AG04449 (cell line): Measurements from ENCODE around the gene PTPRG.
"Not testable (repeated sequence)": the region's sequence is repeated elsewhere in the genome, so short reads cannot be mapped to it uniquely, and the experiment has no call there.

Experiments used
- CTCF ChIA-PET: fragments of 350-600 bp; formaldehyde crosslinking; extraction: SDS; loops from one replicate; lab custom pipeline; 2021; ENCODE audit warnings: antibody characterized with exemption; lab: Yijun Ruan, JAX
- POLR2A ChIA-PET: fragments of 400-600, 350-600 bp; formaldehyde crosslinking; extraction: SDS; loops from one replicate; lab custom pipeline; 2020; ENCODE audit warnings: antibody characterized with exemption, inconsistent platforms; lab: Yijun Ruan, JAX
- DNase-seq: peaks from one replicate; pipeline ENCODE4 v3.0.0-alpha.2; 2010; ENCODE audit warnings: low read depth, low spot score
- H3K4me3 ChIP-seq: 2 replicates; pipeline ENCODE4 v1.5.1; 2011; ENCODE audit warnings: low read depth, mild to moderate bottlenecking, control low read depth, low read length
- CTCF ChIP-seq: IDR thresholded peaks from one replicate; pipeline ENCODE4 v1.5.1; 2011; ENCODE audit warnings: mild to moderate bottlenecking, moderate library complexity, low read length, control low read depth, inconsistent platforms; ENCODE audit not compliant: insufficient read depth; ENCODE audit errors: missing control alignments

Gene PTPRG

GRCh38 chr3:61812085-61812484 lies 250.7 kb downstream of the PTPRG start:
- TF ChIP-seq CTCF, result no peak
- H3K4me3 ChIP-seq, result no peak overlapping the region
- CTCF ChIA-PET, result no interaction called here
- POLR2A ChIA-PET, result no interaction called here
- no peak for DNase-seq

GRCh38 chr3:61812517-61812916 lies 251.1 kb downstream of the PTPRG start:
- CTCF ChIA-PET, result no interaction called here
- DNase-seq, result no peak
- H3K4me3 ChIP-seq, result no peak overlapping the region
- no peak for TF ChIP-seq CTCF
- POLR2A ChIA-PET, result no interaction called here

GRCh38 chr3:61813636-61814035 lies 252.3 kb downstream of the PTPRG start:
- H3K4me3 ChIP-seq, result no peak overlapping the region
- ChIA-PET CTCF (no interaction called here), POLR2A (no interaction called here)
- DNase-seq, result no peak
- TF ChIP-seq CTCF, result no peak

- H3K4me3 ChIP-seq, result no peak overlapping the region
- ChIA-PET CTCF (no interaction called here), POLR2A (no interaction called here)
- DNase-seq, result no peak
- TF ChIP-seq CTCF, result no peak
These were observed 253.3 kb downstream of the PTPRG start for GRCh38 chr3:61814674-61815073.

- POLR2A ChIA-PET, DNase-seq, CTCF ChIA-PET, H3K4me3 ChIP-seq: not testable (repeated sequence)
These were observed 254.9 kb downstream of the PTPRG start for GRCh38 chr3:61816304-61816703.

GRCh38 chr3:61819861-61820260 lies 258.5 kb downstream of the PTPRG start:
- CTCF ChIA-PET, result no interaction called here
- POLR2A ChIA-PET, result no interaction called here
- no peak for DNase-seq
- no peak overlapping the region for H3K4me3 ChIP-seq
- TF ChIP-seq CTCF, result no peak

- CTCF ChIA-PET, result no interaction called here
These were observed 259.1 kb downstream of the PTPRG start for GRCh38 chr3:61820306-61820992.

More at GRCh38 chr3:61820306-61820992, 259.1 kb downstream of the PTPRG start:
- no peak for TF ChIP-seq CTCF
- no peak overlapping the region for H3K4me3 ChIP-seq
- POLR2A ChIA-PET, result no interaction called here
- no peak for DNase-seq
